Small intestine (tissue), 7 donors: ENCODE data around the gene C3orf20. TPM values are rescaled to one million over a fixed set of nuclear protein-coding genes. Genes with fewer than 3 reads are reported as not detected.

Experiments used
- DNase-seq, 2 donors: peaks; one replicate each; pipeline versions ENCODE4 v3.0.0 to v3.0.0-alpha.2; 2013
- FAIRE-seq: peaks from 2 replicates; lab custom pipeline; 2012; peaks lifted over from hg19 to GRCh38; lab: Jason Lieb, UNC
- H3K27ac ChIP-seq, 3 donors: one replicate each; pipeline ENCODE4 v1.5.1; 2013; ENCODE audit warnings: low read length in 2 of 3, mild to moderate bottlenecking in 2 of 3, control low read depth in 1 of 3, inconsistent platforms in 1 of 3, low read depth in 1 of 3, moderate library complexity in 1 of 3
- H3K27me3 ChIP-seq, 3 donors: one replicate each; pipeline ENCODE4 v1.6.1; 2013; ENCODE audit warnings: low read length in 3 of 3, inconsistent platforms in 1 of 3; ENCODE audit not compliant: control insufficient read depth in 3 of 3, insufficient read depth in 3 of 3
- H3K36me3 ChIP-seq, 3 donors: one replicate each; pipeline ENCODE4 v1.6.1; 2013; ENCODE audit warnings: low read length in 3 of 3, inconsistent platforms in 1 of 3, low read depth in 1 of 3, mild to moderate bottlenecking in 1 of 3, moderate library complexity in 1 of 3; ENCODE audit not compliant: control insufficient read depth in 3 of 3, insufficient read depth in 2 of 3
- H3K4me1 ChIP-seq, 3 donors: one replicate each; pipeline ENCODE4 v1.6.1; 2013; ENCODE audit warnings: low read length in 2 of 3, inconsistent platforms in 1 of 3, low read depth in 1 of 3, mild to moderate bottlenecking in 1 of 3, moderate library complexity in 1 of 3; ENCODE audit not compliant: control insufficient read depth in 3 of 3, insufficient read depth in 2 of 3
- H3K4me3 ChIP-seq, 3 donors: one replicate each; pipeline ENCODE4 v1.5.1; 2013; ENCODE audit warnings: low read length in 3 of 3, control low read depth in 1 of 3, inconsistent platforms in 1 of 3, low read depth in 1 of 3, mild to moderate bottlenecking in 1 of 3, moderate library complexity in 1 of 3
- H3K9me3 ChIP-seq, 2 donors: one replicate each; pipeline ENCODE4 v1.6.1; 2013; ENCODE audit warnings: low read depth in 1 of 2, low read length in 1 of 2; ENCODE audit not compliant: control insufficient read depth in 2 of 2, insufficient read depth in 1 of 2
- WGBS, 3 donors: extraction: QIAGEN DNeasy Blood & Tissue Kit; methylation state at CpG; one replicate each; pipeline ENCODE4 v1.1.7; 2013; 5-methylcytosine and 5-hydroxymethylcytosine counted together
- polyA plus RNA-seq, 4 donors: library from polyadenylated mRNA; stranded (reverse) in 3 of 4; unstranded in 1 of 4; fragments of 200-250 nt in 3 of 4; fragments of 120-200 nt in 1 of 4; gene quantifications; one replicate each; pipeline versions ENCODE4 v1.2.1 to v1.2.3, GENCODE V29; 2013
- donor health status: healthy with polysubstance abuse.
- donor health status: control.
- donor health status: control.
- donor health status: Bipolar disorder and iron deficiency.
- donor health status: healthy.

C3orf20 gene
- polyA plus RNA-seq, 4 donors, result 0.01 to 0.07 TPM; not detected in 2

GRCh38 chr3:14798231-14798630, 123.3 kb downstream of the C3orf20 start:
- Histone ChIP-seq H3K9me3 (no peaks in the 10 kb centered on the region), H3K4me1 (peaks cover 4 to 17% (median 10%) of the 10 kb centered on the region in 3 donors), H3K27ac (no peak overlapping the region), H3K27me3 (peaks cover 0 to 4% (median 0%) of the 10 kb centered on the region in 3 donors), H3K36me3 (no peaks in the 10 kb centered on the region), H3K4me3 (no peak overlapping the region)
- WGBS, 3 donors, result 82 to 87% (median 86%) methylated on average over 6 of the region's 6 CpGs
- no peak for FAIRE-seq
- DNase-seq, result no peak

DNA sequence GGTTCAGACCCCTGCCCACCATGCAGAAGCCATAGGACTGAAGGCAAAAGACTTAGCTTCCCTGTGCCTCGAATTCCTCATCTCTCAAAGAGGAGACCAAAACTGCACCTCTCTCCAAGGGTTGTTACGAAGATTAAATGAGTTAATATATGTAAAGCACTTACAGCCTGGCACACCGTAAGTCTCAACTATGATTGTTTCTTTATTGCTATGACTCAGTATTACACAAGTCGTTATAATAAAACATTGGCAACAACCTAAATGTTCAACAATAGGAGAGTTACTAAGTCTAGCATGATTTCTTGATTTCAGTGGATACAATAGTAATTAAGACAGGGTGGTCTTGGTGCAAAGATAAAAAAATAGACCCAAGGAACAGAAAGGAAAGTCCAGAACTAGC, 124.2 kb downstream of the C3orf20 start:
- FAIRE-seq, result no peak
- Histone ChIP-seq H3K27ac (peak overlapping the region in 1 of 3 donors; percentile 67), H3K27me3 (peaks cover 0 to 4% (median 0%) of the 10 kb centered on the region in 3 donors), H3K9me3 (no peaks in the 10 kb centered on the region), H3K4me1 (peaks cover 4 to 25% (median 10%) of the 10 kb centered on the region in 3 donors), H3K36me3 (no peaks in the 10 kb centered on the region), H3K4me3 (no peak overlapping the region)
- peak in 1 of 2 donors; percentile 79 for DNase-seq
- 18 to 57% (median 30%) methylated on average over 4 of the region's 4 CpGs for WGBS, 3 donors

DNA sequence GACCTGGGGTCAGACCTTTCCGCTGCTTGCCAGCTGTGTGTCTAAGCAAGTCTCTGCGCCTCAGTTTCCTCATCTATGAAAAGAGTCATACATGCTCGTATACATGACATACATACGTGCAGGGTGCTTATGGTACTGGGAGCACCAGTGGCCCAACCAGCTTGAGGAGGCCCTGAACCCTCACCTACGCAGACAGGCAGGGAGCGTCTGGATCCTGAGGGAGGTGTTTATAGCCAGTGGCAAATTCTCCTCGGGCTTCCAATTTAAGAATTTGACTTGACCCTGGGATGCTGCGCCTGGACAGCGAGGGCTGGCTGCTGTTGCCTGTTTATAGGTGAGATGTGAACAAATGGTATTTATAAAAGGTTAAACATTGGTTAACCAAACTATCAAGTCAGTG, 126.1 kb downstream of the C3orf20 start:
- 89 to 96% (median 91%) methylated on average over 9 of the region's 9 CpGs for WGBS, 3 donors
- Histone ChIP-seq H3K27me3 (peaks cover 0 to 4% (median 0%) of the 10 kb centered on the region in 3 donors), H3K9me3 (no peaks in the 10 kb centered on the region), H3K36me3 (no peaks in the 10 kb centered on the region), H3K4me3 (no peak overlapping the region), H3K27ac (no peak overlapping the region), H3K4me1 (peaks cover 4 to 36% (median 21%) of the 10 kb centered on the region in 3 donors)
- DNase-seq, result no peak
- no peak for FAIRE-seq

DNA sequence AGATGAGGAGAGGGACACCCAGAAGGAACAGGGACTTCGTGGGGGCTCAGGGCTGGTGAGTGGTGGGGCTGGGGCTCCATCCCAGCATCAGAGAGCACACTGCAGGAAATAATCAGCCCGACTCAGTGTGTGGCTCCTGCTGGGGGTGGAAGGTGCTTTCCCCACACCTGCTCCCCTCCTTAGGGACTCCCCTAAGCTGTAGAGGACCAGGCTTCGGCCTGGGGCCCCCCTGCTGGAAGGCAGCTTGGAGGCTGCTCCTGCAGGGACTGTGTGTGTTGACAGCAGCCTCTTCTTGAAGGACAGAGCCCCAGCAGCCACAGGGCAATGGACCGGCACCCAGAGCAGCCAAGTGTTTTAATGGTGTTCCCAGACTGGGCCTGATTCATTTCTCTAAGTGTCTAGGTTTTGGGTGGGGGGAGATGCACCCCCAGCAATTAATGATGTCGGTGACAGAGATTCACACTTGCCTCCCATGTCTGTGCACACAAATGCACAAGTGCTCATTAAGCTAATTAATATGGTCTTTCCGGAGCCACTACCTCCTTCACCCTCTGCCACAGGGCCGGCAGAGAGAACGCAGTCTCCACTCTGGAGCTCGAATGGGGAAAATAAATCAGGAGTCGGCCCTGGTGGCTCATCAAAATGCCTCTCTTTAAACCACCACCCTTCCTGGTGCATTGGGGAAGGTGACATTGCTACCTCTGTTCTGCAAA, 126.9 kb downstream of the C3orf20 start:
- peak overlapping the region; percentile 68 to 86 (median 72) for H3K27ac ChIP-seq
- H3K9me3 ChIP-seq, result no peaks in the 10 kb centered on the region
- H3K27me3 ChIP-seq, result no peaks in the 10 kb centered on the region
- H3K4me1 ChIP-seq, result peaks cover 4 to 36% (median 21%) of the 10 kb centered on the region in 3 donors
- WGBS, 3 donors, result 37 to 60% (median 45%) methylated on average over 10 of the region's 10 CpGs
- H3K36me3 ChIP-seq, result no peaks in the 10 kb centered on the region
- FAIRE-seq (no peak), DNase-seq (no peak)
- no peak overlapping the region for H3K4me3 ChIP-seq

GRCh38 chr3:14802381-14802731, 127.4 kb downstream of the C3orf20 start:
- WGBS, 3 donors, result 7 to 62% (median 32%) methylated on average over 7 of the region's 7 CpGs
- Histone ChIP-seq H3K27ac (peak overlapping the region; percentile 68 to 86 (median 72)), H3K4me3 (no peak overlapping the region), H3K36me3 (no peaks in the 10 kb centered on the region), H3K9me3 (no peaks in the 10 kb centered on the region), H3K27me3 (no peaks in the 10 kb centered on the region), H3K4me1 (peaks cover 4 to 36% (median 21%) of the 10 kb centered on the region in 3 donors)
- DNase-seq, result peak; percentile 63 to 88
- FAIRE-seq, result no peak

DNA sequence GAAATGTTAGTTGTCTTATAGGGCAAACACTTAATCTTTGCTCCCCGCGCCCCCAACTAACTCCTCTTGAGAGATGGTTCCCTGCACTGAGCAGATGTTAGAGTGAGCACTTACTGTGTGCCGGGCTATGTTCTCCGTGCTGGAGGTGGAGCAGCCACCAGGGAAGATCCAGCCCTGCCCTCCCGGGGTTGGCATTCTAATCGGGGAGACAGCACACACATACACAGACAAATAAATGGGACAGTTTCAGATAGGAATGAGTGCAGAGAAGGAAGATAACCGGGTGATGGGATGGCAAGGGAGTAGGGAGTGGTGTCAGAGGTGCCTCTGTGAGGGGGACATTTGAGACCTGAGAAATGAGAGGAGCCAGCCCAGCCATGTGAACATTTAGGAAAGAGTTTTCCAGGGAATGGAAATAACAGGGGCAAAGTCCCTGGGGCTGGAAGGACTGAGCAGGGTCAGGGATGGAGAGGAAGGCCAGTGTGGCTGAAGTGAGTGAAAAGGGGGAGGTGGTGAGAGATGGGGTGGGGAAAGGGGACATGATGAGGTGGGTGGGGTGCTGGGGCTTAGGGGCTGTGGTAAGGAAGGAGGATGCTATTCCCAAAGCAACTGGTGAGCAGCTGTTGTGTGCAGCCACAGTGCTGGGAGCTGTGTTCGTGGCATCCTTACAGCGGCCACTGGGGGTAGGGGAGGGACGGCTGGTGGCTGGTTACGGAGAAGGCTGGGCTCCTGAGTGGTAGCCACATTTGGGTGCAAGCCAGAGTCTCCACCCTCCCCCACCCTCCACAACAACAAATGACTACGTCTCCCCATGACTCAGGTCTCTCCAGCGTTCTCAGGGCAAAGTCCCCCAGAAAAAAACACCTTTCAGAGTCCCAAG, 128.4 kb downstream of the C3orf20 start:
- H3K36me3 ChIP-seq, result no peaks in the 10 kb centered on the region
- no peaks in the 10 kb centered on the region for H3K9me3 ChIP-seq
- peak overlapping the region; percentile 68 to 86 (median 85) for H3K27ac ChIP-seq
- no peak for FAIRE-seq
- peaks cover 4 to 36% (median 21%) of the 10 kb centered on the region in 3 donors for H3K4me1 ChIP-seq
- DNase-seq, result peak; percentile 88 to 98
- H3K4me3 ChIP-seq, result no peak overlapping the region
- 16 to 43% (median 36%) methylated on average over 13 of the region's 13 CpGs for WGBS, 3 donors
- H3K27me3 ChIP-seq, result no peaks in the 10 kb centered on the region

GRCh38 chr3:14803981-14804834, 129.3 kb downstream of the C3orf20 start:
- no peak overlapping the region for H3K4me3 ChIP-seq
- no peaks in the 10 kb centered on the region for H3K36me3 ChIP-seq
- H3K27ac ChIP-seq, result peak overlapping the region; percentile 70 to 85 (median 85)
- no peak for FAIRE-seq
- WGBS, 3 donors, result 54 to 58% (median 57%) methylated on average over 12 of the region's 12 CpGs
- peak; percentile 53 to 59 for DNase-seq
- peaks cover 4 to 36% (median 21%) of the 10 kb centered on the region in 3 donors for H3K4me1 ChIP-seq
- H3K27me3 ChIP-seq, result peaks cover 0 to 7% (median 0%) of the 10 kb centered on the region in 3 donors
- no peaks in the 10 kb centered on the region for H3K9me3 ChIP-seq
